Effector memory CD8-positive, alpha-beta T cell (primary cell): ENCODE data around the gene MYOM3.

Experiments
- ATAC-seq: fragments of 150-1000 bp; cut with Tn5 transposase; replicated peaks from 2 replicates; pipeline ENCODE4 v1.10.0; 2021; ENCODE audit warnings: mild to moderate bottlenecking, moderate library complexity
- DNase-seq, 3 experiments: peaks; one replicate each; pipeline ENCODE4 v3.0.0; 2021
- H3K27ac Mint-ChIP-seq, 2 donors: one replicate each; pipeline ENCODE4 v1.8.0; 2022; ENCODE audit warnings: mild to moderate bottlenecking in 2 of 2, mixed read lengths in 2 of 2, moderate library complexity in 2 of 2
- H3K27me3 Mint-ChIP-seq, 2 donors: one replicate each; pipeline ENCODE4 v1.8.0; 2022; ENCODE audit warnings: mixed read lengths in 2 of 2
- H3K36me3 Mint-ChIP-seq: one replicate; pipeline ENCODE4 v1.8.0; 2022; ENCODE audit warnings: mild to moderate bottlenecking, moderate library complexity, mixed read lengths; ENCODE audit not compliant: insufficient read depth
- H3K4me1 Mint-ChIP-seq, 2 donors: one replicate each; pipeline ENCODE4 v1.8.0; 2022; ENCODE audit warnings: low read depth in 2 of 2, mixed read lengths in 2 of 2
- H3K4me3 Mint-ChIP-seq, 2 donors: one replicate each; pipeline ENCODE4 v1.8.0; 2022; ENCODE audit warnings: mild to moderate bottlenecking in 2 of 2, mixed read lengths in 2 of 2, moderate library complexity in 2 of 2
- H3K9me3 Mint-ChIP-seq, 2 donors: one replicate each; pipeline ENCODE4 v1.8.0; 2022; ENCODE audit warnings: mixed read lengths in 2 of 2

MYOM3 gene

DNA sequence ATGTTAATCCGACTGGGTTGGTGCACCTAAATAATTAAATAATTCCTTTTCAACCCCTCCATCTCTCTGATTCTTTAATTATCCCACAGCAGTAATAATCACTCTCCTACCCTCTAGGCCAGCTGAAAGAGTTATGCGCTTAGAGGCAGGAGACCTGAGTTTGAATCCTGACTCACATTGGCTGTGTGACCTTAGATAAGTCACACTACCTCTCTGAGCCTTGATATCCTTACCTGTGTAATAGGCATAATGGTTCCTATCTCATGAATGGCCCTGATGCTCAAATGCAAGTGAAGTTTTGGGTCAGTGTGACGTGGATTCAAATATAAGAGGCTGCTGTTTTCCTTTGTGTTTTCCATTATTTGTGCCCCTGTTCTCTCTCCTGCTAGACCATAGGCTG is 8.1 kb downstream of the MYOM3 start:
- H3K27ac Mint-ChIP-seq = no peak overlapping the region
- no peak for ATAC-seq
- H3K27me3 Mint-ChIP-seq = peaks cover 0 to 31% of the 10 kb centered on the region in 2 donors
- DNase-seq = no peak
- H3K9me3 Mint-ChIP-seq = no peaks in the 10 kb centered on the region
- H3K4me1 Mint-ChIP-seq = no peaks in the 10 kb centered on the region
- H3K36me3 Mint-ChIP-seq = no peaks in the 10 kb centered on the region
- H3K4me3 Mint-ChIP-seq = no peak overlapping the region

DNA sequence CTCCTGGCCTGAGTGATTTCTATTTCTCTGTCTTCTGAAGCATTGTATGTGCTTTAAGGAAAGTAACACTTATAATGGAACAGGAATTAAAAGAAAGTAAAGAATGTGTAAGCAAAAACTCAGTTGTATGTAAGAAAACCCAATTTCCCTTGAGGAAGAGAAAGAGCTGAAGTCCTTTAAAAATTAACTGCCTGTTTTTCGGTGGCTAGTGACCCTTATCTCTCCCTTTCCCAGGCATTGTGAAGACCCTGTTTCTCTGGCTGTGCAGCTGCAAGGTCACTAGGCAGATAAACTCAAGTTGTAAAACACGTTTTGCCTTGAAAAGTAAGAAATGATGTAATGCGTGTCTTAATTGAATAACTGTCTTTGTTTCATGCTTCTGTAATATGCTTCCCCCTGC is 8.5 kb downstream of the MYOM3 start:
- Mint-ChIP-seq H3K27ac (peak overlapping the region in 1 of 2 donors; percentile 6), H3K9me3 (no peaks in the 10 kb centered on the region), H3K36me3 (no peaks in the 10 kb centered on the region), H3K27me3 (peaks cover 0 to 28% of the 10 kb centered on the region in 2 donors), H3K4me3 (no peak overlapping the region), H3K4me1 (no peaks in the 10 kb centered on the region)
- ATAC-seq = no peak
- DNase-seq = no peak

DNA sequence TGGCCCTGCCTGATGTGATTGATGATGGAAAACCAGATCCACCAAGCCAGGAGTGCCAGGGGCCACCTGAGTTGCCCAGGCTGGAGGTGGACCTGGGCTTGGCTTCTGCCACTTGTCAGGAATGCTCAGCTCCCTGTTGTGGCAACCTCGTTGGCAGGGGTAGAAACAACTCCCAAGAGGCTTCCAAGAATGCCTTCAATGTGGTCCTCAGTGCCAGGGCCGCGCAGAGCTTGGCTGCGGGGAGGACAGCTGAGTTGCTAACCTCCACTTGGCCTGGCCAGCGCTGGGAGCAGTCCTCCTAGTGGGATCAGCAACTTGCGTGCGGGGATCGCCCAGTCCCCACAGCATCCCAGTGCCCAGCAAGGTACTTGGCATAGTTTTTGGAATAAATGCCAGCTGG is 9.0 kb downstream of the MYOM3 start:
- H3K36me3 Mint-ChIP-seq = no peaks in the 10 kb centered on the region
- no peaks in the 10 kb centered on the region for H3K9me3 Mint-ChIP-seq
- ATAC-seq = no peak
- no peak overlapping the region for H3K27ac Mint-ChIP-seq
- H3K4me3 Mint-ChIP-seq = no peak overlapping the region
- peaks cover 0 to 27% of the 10 kb centered on the region in 2 donors for H3K27me3 Mint-ChIP-seq
- no peaks in the 10 kb centered on the region for H3K4me1 Mint-ChIP-seq
- no peak for DNase-seq

- H3K36me3 Mint-ChIP-seq = no peaks in the 10 kb centered on the region
- peaks cover 0 to 19% of the 10 kb centered on the region in 2 donors for H3K27me3 Mint-ChIP-seq
- no peak for ATAC-seq
- DNase-seq = no peak
- no peak overlapping the region for H3K4me3 Mint-ChIP-seq
- H3K4me1 Mint-ChIP-seq = no peaks in the 10 kb centered on the region
- no peaks in the 10 kb centered on the region for H3K9me3 Mint-ChIP-seq
- H3K27ac Mint-ChIP-seq = no peak overlapping the region
These were observed 9.9 kb downstream of the MYOM3 start for GRCh38 chr1:24101796-24102586.

DNA sequence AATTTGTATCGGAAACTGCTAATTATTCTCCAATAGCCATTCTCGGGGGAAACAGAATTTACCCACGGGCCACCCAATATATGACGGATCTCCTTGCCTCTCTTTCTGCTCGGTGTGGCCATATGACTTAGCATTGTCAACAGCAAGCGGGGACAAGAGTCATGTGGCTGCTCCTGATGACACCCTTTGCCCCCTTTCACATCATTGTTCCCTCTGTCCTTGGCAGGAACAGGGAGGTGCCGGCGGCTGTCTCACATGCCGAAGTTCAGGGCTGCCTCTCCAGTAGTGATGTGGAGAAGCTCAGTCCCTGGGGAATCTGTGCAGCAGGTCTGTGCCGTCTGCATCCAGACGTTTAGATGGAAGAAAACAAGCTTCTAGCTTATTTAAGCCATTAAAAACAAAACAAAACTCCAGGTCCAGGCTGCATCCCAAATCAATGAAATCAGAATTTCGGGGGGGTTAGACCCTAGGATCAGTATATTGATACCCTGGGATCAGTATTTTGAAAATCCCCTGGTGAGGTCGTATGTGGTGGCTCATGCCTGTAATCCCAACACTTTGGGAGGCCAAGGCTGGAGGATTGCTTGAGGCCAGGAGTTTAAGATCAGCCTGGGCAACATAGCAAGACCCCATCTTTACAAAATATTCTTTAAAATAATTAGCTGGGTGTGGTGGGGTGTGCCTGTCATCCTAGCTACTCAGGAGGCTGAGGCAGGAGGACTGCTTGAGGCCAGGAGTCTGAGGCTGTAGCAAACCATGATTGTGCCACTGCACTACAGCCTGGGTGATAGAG is 10.8 kb downstream of the MYOM3 start:
- no peaks in the 10 kb centered on the region for H3K36me3 Mint-ChIP-seq
- ATAC-seq (no peak), DNase-seq (no peak)
- H3K4me1 Mint-ChIP-seq = no peaks in the 10 kb centered on the region
- no peak overlapping the region for H3K27ac Mint-ChIP-seq
- H3K9me3 Mint-ChIP-seq = no peaks in the 10 kb centered on the region
- H3K4me3 Mint-ChIP-seq = no peak overlapping the region
- H3K27me3 Mint-ChIP-seq = peaks cover 4 to 28% of the 10 kb centered on the region in 2 donors

DNA sequence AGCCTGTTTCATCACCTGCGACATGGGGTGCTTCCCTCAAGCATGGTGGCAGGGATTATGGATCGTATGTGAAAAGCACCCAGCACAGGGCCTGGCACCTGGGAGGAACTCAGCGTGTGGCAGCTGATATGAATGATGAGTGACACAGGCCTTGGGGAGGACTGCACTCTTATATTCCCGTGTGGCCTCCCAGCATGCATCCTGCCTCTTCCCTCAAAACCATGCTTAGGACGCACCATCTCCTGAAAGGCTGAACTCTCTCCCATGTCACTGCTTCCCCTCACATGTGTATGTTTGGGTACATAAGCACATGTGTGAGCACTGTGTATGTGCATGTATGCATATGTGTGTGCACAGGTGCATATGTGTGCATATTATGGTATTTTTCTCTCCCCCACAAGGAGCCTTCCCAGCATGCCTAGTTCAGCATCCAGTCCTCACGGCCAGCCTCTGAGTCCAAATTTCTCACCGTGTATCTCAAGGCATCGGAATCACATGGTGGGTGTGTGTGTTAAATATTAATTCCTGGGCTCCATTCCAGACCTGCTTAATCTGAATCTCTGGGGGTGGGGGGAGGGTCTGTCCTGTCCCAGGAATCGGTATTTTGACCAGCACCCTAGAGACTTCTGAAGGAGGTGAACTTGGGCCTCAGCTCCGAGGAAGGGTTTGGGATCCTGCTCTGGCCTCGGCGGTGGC is 12.8 kb downstream of the MYOM3 start:
- Mint-ChIP-seq H3K4me1 (no peaks in the 10 kb centered on the region), H3K36me3 (no peaks in the 10 kb centered on the region), H3K4me3 (no peak overlapping the region), H3K9me3 (no peaks in the 10 kb centered on the region), H3K27me3 (peaks cover 8 to 45% of the 10 kb centered on the region in 2 donors), H3K27ac (no peak overlapping the region)
- ATAC-seq = no peak
- no peak for DNase-seq

- no peaks in the 10 kb centered on the region for H3K36me3 Mint-ChIP-seq
- H3K27ac Mint-ChIP-seq = no peak overlapping the region
- peaks cover 8 to 55% of the 10 kb centered on the region in 2 donors for H3K27me3 Mint-ChIP-seq
- DNase-seq (no peak), ATAC-seq (no peak)
- H3K4me3 Mint-ChIP-seq = no peak overlapping the region
- H3K9me3 Mint-ChIP-seq = no peaks in the 10 kb centered on the region
- no peaks in the 10 kb centered on the region for H3K4me1 Mint-ChIP-seq
These were observed 13.8 kb downstream of the MYOM3 start for GRCh38 chr1:24098102-24098501.

DNA sequence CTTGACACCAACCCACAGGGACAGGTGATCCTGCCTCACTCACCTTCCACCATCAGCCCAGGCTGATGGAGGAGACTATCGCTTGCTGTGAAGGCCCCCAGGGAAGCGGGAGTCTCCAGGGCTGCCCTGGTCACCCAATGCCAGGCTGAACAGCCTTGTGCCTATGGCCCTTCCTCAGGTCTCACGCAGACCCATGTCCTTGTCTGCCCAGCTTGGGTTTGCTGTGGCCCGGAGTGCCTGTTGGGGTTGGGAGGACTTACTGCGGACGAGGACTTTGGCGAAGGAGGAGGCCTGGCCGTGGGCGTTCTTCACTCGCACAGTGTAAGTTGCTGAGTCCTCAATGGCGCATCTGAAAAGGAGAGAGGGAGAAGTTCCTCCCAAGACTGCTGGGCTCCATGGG is 14.3 kb downstream of the MYOM3 start:
- DNase-seq = no peak
- peaks cover 8 to 59% of the 10 kb centered on the region in 2 donors for H3K27me3 Mint-ChIP-seq
- no peak overlapping the region for H3K27ac Mint-ChIP-seq
- no peaks in the 10 kb centered on the region for H3K36me3 Mint-ChIP-seq
- no peak overlapping the region for H3K4me3 Mint-ChIP-seq
- ATAC-seq = no peak
- H3K4me1 Mint-ChIP-seq = no peaks in the 10 kb centered on the region
- H3K9me3 Mint-ChIP-seq = no peaks in the 10 kb centered on the region

DNA sequence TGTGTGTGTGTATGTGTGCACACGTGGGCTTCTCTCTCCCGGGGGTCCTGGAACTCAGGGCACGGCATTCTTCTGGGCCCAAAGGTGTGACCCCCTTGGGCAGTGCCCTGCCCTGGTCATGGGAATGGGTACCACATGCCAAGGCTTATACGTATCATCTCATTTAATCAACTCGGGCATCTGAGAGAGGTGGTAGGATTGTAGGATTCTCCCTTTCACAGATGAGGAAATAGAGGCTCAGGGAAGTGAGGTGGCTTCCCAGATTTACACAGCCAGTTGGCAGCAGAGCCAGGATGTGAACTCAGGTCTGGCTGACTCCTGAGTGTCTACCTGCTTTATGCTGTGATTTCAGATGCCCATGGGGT is 15.2 kb downstream of the MYOM3 start:
- Mint-ChIP-seq H3K4me3 (no peak overlapping the region), H3K9me3 (no peaks in the 10 kb centered on the region), H3K4me1 (no peaks in the 10 kb centered on the region), H3K27ac (no peak overlapping the region), H3K36me3 (no peaks in the 10 kb centered on the region), H3K27me3 (peaks cover 8 to 67% of the 10 kb centered on the region in 2 donors)
- no peak for DNase-seq
- ATAC-seq = no peak

- Mint-ChIP-seq H3K36me3 (no peaks in the 10 kb centered on the region), H3K27me3 (peaks cover 8 to 70% of the 10 kb centered on the region in 2 donors), H3K27ac (no peak overlapping the region), H3K4me3 (no peak overlapping the region), H3K4me1 (no peaks in the 10 kb centered on the region), H3K9me3 (no peaks in the 10 kb centered on the region)
- no peak for ATAC-seq
- no peak for DNase-seq
These were observed 15.8 kb downstream of the MYOM3 start for GRCh38 chr1:24096009-24096738.

GRCh38 chr1:24095140-24095859 is 16.6 kb downstream of the MYOM3 start:
- H3K4me1 Mint-ChIP-seq = no peaks in the 10 kb centered on the region
- H3K4me3 Mint-ChIP-seq = no peak overlapping the region
- H3K27ac Mint-ChIP-seq = no peak overlapping the region
- peaks cover 12 to 70% of the 10 kb centered on the region in 2 donors for H3K27me3 Mint-ChIP-seq
- ATAC-seq (no peak), DNase-seq (no peak)
- no peaks in the 10 kb centered on the region for H3K36me3 Mint-ChIP-seq
- no peaks in the 10 kb centered on the region for H3K9me3 Mint-ChIP-seq

DNA sequence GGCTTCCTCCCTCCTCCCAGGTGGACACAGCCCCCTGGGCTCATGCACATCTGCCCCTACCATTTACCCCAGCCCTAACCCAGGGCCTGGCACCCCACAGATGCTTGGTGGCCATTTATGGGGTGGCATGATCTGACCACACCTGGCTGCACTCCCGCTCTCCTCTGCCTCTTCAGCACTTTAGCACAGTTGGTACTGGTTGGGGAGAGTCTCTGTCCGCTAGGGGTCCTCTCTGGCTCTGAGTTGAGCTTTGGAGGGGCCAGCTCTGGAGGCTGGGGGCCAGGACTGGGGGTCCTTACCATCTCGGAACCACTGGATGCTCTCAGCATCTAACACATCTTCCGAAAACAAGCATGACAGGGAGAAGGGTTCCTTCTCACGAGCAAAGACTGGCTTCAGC is 17.4 kb downstream of the MYOM3 start:
- no peak overlapping the region for H3K4me3 Mint-ChIP-seq
- no peaks in the 10 kb centered on the region for H3K4me1 Mint-ChIP-seq
- H3K36me3 Mint-ChIP-seq = no peaks in the 10 kb centered on the region
- DNase-seq = no peak
- no peak for ATAC-seq
- no peak overlapping the region for H3K27ac Mint-ChIP-seq
- no peaks in the 10 kb centered on the region for H3K9me3 Mint-ChIP-seq
- peaks cover 17 to 69% of the 10 kb centered on the region in 2 donors for H3K27me3 Mint-ChIP-seq

GRCh38 chr1:24093732-24094131 is 18.2 kb downstream of the MYOM3 start:
- Mint-ChIP-seq H3K27me3 (peaks cover 17 to 67% of the 10 kb centered on the region in 2 donors), H3K4me3 (no peak overlapping the region), H3K36me3 (no peaks in the 10 kb centered on the region), H3K9me3 (no peaks in the 10 kb centered on the region), H3K4me1 (no peaks in the 10 kb centered on the region), H3K27ac (no peak overlapping the region)
- no peak for DNase-seq
- ATAC-seq = no peak
